HG02798 (cell line): ENCODE data around the gene RALGPS1.
"Not testable (repeated sequence)": the region's sequence is repeated elsewhere in the genome, so short reads cannot be mapped to it uniquely, and the experiment has no call there.

Experiments
- ATAC-seq: cut with Tn5 transposase; IDR thresholded peaks from one replicate; pipeline ENCODE4 v1.9.1; 2021; ENCODE audit warnings: mild to moderate bottlenecking; ENCODE audit not compliant: unreplicated experiment, poor library complexity

RALGPS1 gene

DNA sequence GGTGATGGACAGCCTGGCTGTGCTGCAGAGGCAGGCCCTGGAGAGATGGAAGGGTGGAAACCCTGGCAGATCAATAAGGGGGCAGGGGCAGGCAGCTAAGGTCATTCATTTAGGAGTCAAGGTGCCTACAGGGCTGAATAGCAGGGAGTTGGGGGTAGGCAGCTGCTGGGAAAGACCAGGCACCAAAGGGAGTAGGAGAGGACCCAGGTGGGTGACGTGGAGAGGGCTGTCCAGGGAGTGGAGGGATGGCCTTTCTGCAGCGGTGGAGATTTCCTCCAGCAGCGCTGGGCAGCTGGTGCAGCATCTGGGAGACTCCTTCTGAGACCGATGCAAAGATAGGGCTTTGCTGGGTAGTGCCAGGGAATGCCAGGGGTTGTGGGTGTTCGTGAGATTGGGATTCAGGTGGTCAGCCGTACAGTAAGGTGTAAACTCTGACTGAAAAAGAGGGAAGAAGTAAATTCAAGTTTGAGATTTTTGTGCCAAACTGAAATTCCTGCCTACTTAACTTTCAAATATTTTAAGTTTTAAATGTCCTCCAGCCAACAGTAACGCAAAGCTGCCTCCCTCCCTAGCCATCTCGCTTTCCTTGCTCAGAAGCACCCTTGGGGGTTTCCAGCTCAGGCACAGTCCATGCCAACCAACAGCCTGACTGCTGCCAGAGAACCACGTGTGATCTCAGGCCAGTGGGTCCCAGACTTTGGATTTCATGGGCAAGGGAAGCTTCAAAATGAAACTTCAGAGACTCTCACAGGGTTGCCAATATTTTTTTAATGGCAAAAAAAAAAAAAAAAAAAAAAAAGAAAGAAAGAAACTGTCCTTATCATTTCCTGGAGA is 226.5 kb downstream of the RALGPS1 start:
- ATAC-seq = no peak

DNA sequence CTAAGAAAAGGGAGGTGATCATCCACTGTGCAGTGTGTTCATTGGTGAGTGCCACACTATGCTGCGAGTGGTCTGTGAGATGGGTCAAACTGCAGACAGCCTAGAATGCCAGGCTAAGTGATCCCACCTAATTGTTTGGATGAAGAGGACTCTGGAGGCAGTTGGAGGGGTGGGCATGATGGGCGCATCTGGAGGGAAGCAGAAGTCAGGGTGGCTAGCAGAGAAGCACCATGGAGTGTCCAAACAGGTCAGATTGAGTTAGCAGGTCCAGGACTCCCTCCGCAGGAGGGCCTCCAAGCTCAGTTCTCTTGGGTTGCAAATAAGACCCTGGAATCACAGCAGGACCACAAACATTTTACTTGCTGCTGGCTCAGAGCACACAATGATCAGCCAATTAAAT is 227.7 kb downstream of the RALGPS1 start:
- ATAC-seq = no peak

DNA sequence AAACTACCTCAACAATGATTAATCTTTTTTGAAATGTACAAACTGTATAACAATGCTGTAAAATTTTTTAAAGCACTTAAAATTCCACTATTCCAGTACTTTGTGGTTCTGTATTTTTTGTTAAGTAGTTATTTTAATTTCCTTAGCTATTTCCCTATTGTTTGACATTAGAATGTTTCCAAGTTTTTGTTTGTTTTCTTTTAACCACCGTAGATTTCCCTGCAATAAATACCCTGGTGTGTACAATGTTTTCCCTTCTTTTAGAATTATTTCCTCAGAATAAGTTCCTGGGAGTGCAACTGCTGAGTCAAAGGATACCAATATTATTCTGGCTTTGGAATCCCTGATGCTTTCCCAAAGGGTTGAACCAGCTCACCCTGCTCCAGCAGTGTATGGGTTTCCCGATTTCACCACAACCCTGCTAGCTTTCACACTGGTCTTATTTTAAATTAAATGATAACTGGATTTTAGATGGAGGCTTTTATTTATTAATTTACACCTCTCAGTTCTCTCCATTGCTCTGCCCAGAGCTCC is 228.4 kb downstream of the RALGPS1 start:
- no peak for ATAC-seq

DNA sequence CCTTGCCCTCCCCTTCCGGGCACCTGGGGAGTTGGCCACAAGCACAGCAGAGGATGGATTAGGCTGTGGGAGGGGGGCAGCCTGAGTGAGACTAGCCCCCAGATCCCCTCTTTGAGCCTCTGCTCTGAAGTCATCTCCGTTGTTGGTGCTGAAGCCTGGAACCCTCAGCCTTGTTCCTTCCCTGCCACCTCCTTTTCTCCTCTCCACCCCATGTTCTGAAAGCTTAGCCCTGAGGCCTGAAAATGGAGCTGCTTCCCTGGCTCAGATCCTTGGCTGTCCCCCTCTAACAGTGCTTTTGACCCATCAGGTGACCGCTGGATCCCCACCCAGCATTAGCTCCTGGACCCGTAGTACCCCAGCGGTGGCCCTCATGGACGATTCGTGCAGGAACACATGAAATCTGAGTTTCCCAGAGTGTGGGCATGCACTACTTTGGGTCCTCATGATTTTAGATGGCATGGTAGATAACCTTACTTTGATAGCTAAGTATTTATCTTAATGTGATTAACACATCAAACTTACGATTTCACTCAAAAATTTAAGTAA is 229.4 kb downstream of the RALGPS1 start:
- ATAC-seq = no peak

DNA sequence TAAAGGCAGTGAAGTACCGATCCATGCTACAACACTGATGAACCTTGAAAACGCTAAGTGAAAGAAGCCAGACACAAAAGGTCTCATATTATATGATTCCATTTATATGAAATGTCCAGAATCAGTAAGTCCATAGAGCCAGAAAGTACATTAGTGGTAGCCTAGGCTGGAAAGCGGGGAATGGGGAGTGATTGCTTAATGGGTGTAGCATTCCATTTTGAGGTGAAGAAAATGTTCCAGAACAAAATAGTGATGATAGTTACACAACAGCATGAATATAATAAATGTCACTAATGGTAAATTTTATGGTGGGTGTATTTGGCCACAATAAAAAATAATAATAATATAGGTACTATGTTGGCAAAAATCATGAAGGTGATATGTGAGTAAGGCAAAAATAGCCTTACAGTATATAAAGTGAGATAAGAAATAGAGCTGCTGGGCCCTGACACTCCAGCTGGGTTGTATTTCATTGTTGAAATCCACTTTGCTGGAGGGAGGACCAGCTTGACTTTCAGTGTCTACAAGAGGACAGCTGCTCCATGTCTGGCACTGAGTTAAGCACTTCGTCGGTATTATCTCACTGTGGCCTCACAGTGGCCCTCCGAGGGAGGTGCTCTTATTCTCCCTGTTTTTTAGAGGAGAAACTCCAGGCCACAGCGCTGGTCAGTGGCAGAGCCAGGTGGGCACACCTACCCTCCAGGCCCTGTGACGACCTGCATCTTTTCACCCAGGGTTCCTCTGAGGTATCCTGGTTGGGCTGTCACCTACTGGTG is 230.3 kb downstream of the RALGPS1 start:
- no peak for ATAC-seq

DNA sequence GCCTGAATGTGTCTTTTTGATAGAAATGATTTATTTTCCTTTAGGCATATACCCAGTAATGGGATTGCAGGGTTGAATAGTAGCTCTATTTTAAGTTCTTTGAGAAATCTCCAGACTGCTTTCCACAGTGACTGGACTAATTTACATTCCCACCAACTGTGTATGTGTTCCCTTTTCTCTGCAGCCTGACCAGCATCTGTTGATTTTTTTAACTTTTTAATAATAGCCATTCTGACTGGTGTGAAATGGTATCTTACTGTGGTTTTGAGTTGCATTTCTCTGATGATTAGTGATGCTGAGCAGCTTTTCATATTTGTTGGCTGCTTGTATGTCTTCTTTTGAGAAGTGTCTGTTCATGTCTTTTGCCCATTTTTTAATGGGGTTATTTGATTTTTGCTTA is 232.3 kb downstream of the RALGPS1 start:
- not testable (repeated sequence) for ATAC-seq

DNA sequence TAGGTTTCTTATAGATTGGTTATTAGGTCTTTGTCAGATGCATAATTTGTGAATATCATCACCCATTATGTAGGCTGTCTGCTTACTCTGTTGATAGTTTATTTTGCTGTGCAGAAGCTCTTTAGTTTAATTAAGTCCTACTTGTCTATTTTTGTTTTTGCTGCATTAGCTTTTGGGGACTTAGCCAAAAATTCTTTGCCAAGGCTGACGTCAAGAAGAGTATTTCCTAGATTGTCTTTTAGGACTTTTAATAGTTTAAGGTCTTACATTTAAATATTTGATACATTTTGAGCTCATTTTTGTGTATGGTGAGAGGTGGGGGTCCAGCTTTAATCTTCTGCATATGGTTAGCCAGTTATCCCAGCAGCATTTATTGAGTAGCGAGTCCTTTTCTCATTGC is 232.7 kb downstream of the RALGPS1 start:
- no peak for ATAC-seq

DNA sequence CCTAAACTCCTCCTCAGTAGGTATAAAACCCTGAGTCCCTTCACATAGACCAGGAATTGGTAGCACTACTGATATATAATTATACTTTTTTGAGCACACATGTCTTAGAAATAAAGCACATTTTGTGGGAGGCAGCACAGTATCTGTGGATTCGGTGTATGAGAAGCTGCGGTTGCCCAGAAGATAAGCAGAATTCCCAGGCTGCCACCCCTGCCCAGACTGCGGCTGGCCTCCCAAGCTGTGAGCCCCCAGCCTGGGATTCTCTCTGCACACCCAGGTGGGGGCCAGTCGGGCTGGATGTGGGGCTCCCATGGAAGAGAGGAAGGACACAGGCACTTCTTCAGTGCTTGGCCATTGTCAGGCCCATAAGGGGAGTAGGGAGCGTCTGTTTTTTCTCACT is 233.4 kb downstream of the RALGPS1 start:
- ATAC-seq = no peak

DNA sequence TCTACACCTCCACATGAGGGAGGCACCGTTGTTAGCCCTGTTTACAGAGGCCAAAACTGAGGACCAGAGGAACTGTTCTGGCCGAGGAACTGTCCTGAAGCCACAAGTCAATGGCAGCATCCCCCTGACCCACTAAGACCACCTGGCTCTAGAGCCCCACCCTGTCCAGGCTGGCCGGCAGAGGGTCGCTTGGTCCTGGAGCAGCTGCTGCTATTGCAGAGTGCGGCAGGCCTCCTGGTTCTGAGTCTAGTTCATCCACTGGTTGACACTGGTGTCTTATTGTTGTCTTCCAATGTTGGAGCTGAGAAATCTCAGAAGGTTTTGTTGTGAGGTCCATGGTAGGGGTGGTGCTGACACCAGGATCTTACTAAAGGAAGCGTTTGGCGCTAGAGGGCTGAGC is 234.4 kb downstream of the RALGPS1 start:
- ATAC-seq = no peak

DNA sequence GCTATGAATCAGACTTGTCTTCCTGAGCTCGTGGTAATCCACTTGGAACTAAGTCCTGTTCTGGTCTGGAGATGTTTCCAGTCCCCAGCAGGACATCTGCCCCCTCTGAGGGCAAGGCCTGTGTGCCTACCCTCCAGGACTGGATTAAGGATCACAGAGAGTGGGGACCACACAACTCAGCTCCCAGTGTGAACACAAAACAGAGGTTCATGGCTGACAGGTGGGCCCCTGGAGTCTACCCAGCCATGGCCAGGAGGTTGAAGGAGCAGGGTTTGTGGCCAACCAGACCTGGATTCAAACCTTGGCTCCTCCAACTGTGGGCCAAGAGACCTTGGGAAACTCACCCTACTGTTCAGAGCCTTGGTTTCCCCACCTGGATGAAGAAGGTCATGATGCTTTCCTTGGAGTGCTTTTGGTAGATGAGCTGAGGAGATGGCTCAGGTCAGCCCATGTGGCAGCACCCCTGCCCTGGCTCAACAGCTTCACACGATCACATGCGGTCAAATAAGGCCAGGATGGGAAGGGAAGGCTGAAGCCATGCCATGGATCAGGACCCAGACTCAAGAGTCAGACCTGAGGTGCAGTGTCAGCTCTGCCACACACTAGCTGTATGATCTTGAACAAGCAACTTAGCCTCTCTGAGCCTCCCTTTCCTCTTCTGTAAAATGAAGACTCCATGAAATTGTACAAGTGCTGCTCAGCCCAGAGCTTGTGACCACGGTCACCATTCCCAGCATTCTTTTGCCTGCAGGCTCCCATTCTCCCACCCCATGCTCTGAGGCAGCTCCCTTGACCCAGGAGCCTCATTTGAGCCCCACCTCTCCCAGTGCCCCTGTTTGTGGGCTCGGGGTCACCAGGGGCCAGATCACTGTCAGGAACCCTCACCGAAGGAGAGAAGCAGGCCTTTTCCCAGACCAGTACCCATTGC is 235.1 kb downstream of the RALGPS1 start:
- ATAC-seq = no peak

DNA sequence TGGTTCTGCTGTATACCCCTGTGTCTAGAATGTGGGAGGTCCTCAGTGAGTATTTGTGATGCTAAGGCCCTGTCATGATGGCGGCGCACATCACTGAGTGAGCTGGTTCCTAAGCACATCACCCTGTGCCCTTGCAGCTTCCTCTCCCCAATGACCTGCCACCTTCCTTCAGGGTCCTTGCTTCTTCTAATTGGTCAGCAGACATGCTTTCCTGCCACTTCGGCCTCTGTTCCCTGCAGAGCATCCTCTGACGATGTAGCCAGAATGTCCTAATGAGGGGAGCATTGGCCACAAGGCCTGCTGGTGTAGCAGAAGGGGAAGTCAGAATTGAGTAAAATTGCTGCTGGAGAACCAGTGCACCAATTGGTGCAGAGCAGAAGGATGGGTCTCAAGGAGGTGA is 238.9 kb downstream of the RALGPS1 start:
- no peak for ATAC-seq

DNA sequence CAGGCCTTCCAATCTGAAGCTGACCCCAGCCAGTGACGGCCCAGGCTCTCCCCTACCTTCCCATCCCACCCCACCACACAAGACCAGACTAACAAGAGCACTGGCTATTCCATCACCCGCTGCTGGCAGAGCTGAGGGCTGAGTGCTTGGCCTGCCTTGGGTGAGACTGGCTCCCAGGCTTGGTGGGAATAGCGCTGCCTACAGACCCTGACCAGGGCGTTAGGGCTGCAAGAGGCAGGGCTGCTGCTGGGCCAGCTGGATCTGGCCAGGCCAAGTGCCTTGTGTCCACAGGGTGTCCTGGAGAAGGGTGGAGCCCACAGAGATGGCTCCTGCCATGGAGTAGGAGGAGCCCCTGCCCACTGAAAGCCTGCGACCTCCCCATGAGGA is 239.4 kb downstream of the RALGPS1 start:
- no peak for ATAC-seq

DNA sequence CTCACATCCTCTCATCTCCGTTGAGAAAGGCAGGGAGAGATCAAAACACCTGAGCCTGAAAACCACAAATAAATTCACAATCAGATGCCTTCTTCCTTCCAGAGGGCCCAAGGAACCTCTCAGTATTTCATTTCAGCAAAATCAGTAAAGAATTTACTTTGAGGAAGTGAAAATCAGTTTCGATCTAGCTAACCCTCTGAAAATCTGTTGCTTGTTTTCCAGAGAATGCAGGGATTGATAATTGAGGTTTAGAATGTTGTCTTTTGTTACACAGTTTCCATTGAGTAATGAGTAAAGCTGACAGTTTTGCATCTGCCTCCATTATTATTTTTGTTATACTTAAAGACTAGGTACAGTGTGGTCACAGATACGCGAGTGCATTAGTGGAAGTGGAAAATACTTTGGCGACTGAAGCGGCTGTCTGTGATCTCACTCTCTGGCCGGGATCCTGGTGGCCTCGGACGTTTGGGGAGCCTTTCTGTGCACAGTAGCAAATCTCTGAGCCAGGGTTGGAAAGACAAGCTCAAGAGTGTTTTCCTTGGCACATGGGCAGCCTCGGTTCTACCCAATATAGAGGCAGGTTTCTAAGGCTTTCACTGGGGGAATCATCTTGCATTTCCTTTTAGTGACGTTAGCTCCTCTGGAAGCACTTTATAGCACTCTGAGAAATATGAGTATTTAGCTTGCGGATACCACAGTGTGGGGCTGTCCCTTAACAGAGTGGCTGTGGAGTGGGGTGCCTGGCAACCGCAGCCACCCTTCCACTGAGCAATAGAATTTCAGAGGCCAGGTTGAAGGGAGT is 240.0 kb downstream of the RALGPS1 start:
- ATAC-seq = peak; percentile 40

DNA sequence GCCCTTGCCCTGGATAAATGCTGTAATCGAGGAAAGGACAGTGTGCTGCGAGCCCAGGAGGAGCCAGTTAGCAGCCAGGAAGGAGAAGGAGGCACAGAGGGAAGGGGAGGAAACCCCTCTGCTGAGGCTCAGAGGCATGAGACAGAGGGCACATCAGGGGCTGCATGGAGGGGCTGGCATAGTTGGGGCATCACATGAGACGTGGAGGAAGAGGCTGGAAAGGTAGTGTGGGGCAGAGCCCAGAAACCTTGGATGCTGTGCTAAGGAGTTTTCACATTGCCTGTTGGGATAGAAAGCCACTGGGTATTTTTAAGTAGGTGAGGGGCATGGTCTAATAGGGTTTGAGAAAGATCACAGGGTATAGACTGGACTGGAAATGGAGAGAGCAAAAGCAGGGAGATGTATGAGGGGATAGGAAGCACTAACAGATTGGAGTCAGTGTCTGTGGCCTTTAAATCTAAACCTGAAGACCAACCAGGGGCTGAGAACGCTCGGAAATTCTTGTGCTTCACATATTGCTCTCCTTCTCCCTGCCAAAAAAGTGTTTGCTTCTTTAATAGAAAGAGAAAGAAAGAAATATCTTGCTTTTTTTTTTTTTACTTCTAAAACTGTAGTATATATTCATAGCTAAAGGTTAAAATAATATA is 240.9 kb downstream of the RALGPS1 start:
- ATAC-seq = no peak

DNA sequence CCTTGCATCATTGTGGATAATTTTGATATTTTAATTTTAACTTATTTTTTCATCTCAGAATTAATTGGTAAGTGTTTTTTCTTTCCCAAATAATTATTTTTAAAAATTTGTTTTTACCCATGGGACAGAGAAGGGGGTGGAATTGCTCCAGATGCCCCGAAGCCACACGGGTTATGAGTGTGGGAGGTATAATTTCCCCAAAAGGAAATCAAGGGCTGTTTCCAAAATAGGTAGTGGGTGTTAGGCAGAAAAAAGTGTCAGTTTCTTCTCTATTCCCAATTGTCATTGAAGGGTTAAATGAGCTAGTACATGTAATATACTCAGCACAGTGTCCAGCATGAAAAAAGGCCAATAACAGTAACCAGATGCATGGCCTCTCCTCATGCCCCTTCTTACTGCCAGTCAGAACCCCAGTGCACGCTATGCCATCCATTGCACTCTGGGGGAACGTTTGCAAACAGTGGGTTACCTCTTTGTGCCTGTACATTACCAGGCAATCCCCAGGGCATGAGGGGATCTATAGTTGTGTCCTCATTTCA is 244.3 kb downstream of the RALGPS1 start:
- ATAC-seq = no peak

DNA sequence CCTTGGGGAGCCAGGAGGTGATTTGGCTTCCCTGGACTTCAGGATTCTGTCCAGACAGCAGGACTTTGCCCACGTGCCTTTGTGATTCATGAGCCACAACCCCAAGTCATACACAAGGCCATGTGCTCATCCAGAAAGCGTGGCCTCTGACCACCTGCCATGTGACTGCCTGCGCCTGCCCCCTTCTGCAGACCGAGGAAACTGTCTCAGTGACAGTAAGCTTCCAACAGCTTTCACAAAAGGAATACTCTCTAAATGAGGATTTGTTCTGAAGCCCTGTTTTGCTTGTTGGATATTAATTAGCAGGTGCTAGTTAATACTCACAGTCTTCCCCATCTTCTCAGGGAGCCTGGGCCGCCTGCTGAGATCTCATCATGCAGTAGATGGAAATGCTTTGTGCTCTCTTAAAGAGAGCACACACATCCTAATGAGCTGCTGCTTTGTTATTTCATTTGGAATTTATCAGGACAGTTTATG is 244.8 kb downstream of the RALGPS1 start:
- ATAC-seq = no peak

DNA sequence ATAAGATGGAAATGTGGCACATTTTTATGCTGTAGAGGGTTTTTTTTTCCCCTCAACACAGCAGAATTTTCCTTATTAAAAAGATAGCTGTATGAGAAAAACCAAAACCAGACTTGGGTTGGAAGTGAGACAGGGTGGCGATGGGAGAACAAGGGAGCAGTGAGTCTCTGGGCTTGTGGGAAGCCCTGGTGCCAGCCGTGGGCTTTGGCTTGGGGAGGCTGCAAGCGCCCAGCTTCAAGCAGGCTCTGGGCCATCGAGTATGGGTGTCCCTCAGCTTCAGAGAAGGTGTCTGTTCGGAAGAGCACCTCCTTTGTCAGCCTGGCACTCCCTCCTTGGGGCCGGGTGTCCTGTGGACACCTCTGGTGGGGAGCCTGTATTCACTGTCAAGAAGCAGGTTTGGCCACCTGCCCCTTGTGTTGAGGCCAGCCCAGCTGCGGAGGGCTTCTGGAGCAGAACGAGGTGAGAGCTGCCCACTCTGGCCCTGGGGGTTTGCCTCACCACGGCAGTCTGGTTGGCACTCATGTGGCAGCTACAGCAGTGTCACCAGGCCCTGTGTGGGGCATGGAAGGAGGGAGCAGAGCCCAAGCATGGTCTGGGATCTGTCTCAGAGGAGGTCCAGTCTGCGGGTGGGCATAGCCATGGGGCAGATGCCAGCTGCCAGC is 245.5 kb downstream of the RALGPS1 start:
- no peak for ATAC-seq

DNA sequence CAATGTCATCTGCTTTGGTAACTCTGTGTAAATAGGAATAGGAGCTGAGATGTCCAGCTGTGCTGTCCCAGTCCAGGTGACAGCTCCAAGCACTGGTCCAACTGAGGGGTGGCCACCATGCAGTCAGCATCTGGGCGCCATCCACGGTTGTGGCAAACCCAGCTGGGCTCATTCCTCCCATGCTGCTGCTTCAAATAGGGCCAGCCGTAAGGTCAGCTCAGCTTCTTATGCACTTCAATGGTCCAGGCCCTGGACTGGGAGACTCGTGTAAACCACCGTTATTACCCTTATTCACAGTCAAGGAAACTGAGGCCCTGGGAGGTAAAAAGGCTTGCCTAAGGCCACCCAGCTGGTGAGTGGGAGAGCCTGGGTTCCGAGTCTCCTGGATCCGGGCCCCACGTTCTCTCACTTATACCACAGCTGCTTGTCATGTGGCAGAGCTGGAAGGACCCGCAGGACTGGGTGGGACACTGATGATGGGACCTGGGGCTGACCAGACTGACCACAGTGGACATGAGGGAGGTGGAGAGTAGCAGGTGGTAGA is 246.6 kb downstream of the RALGPS1 start:
- no peak for ATAC-seq
